ENCODE data around the gene VGLL2. TPM values are rescaled to one million over a fixed set of nuclear protein-coding genes. Genes with fewer than 3 reads are reported as not detected.

The VGLL2 gene
- total RNA-seq, 6 experiments from 2014 or later, result not detected

DNA sequence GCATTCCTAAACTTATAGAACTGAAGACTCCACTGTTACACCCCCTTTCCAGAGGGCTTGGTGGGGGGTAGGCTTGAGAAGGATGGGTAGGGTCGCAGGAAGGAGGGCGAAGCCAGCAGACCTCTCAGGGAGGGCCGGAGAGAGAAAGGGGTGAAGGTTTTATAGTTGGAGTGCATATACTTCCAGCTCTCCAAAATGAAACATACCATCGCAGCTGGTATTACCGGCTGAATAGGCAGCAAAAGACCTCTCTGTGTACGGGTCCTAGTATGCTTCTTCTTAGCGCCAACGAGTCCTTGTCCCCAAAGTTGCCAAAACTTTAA is 1.0 kb upstream of the VGLL2 start:
- no peaks in the 10 kb centered on the region for H3K36me3 ChIP-seq
- 4% methylated on average over 8 of the region's 8 CpGs for WGBS (ENCODE audit: insufficient coverage, low coverage, low lambda C conversion rate, missing lambda C conversion rate)
- DNase-seq, result no peak
- TF ChIP-seq POLR2A (IDR thresholded peaks at IDR 0.05), result no peak
- TF ChIP-seq, protein P1, sequence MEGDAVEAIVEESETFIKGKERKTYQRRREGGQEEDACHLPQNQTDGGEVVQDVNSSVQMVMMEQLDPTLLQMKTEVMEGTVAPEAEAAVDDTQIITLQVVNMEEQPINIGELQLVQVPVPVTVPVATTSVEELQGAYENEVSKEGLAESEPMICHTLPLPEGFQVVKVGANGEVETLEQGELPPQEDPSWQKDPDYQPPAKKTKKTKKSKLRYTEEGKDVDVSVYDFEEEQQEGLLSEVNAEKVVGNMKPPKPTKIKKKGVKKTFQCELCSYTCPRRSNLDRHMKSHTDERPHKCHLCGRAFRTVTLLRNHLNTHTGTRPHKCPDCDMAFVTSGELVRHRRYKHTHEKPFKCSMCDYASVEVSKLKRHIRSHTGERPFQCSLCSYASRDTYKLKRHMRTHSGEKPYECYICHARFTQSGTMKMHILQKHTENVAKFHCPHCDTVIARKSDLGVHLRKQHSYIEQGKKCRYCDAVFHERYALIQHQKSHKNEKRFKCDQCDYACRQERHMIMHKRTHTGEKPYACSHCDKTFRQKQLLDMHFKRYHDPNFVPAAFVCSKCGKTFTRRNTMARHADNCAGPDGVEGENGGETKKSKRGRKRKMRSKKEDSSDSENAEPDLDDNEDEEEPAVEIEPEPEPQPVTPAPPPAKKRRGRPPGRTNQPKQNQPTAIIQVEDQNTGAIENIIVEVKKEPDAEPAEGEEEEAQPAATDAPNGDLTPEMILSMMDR (IDR thresholded peaks at IDR 0.05), result no peak
- H3K9me3 ChIP-seq, result no peaks in the 10 kb centered on the region
- no peak overlapping the region for H3K27ac ChIP-seq
- peaks cover 0 to 18% (median 4%) of the 10 kb centered on the region in 4 donors for H3K4me1 ChIP-seq
- peak in 2 of 4 donors; percentile 18 to 24 for ATAC-seq
- intact Hi-C loops (cut with DNase I), result no loop called here
- peaks cover 5 to 52% of the 10 kb centered on the region in 2 donors for H3K27me3 ChIP-seq
- peak overlapping the region; percentile 16 to 44 (median 35) for H3K4me3 ChIP-seq

DNA sequence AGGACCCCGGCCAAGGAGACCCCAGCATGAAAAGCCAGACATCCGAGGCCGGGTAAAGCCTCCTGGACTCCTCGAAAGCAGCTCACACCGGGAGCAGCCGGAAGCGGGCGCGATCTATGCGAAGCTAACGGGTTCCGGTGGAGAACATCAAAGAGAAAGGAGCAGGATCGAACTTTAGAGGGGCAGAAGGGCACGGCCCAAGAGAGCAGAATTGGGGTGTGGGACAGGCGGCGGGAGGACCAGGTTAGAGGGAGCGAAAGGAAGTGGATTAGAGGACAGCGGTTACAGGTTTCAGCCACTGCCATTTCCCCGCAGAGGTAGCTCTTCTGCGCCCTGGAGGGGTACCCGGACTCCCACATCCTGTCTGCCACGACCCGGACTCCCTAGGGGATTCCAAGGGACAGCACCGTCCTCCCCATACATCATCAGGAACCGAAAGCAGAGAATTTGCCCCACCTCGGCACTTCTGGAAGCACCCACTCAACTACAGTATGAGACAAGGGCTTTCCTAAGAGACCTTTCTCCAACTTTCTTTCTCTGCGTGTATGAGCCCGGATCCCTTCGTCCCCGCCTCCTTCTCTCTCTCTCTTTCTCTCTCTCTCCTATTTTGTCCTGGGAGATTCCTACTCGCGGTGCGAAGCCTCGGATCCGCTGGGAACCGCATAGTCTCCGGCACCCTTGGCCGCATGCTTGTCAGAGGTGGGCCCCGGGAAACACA is 507 bp upstream of the VGLL2 start:
- Histone ChIP-seq H3K27ac (no peak overlapping the region), H3K36me3 (no peaks in the 10 kb centered on the region), H3K27me3 (peaks cover 5 to 55% of the 10 kb centered on the region in 2 donors), H3K9me3 (no peaks in the 10 kb centered on the region), H3K4me3 (peak overlapping the region; percentile 16 to 44 (median 35)), H3K4me1 (peaks cover 0 to 18% (median 4%) of the 10 kb centered on the region in 4 donors)
- DNase-seq (no peak), ATAC-seq (peak; percentile 37 to 50 (median 44))
- under 1% methylated on average over 38 of the region's 39 CpGs for WGBS (ENCODE audit: insufficient coverage, low coverage, low lambda C conversion rate, missing lambda C conversion rate)
- intact Hi-C loops (cut with DNase I), result no loop called here
- no peak for TF ChIP-seq POLR2A (IDR thresholded peaks at IDR 0.05)
- TF ChIP-seq, protein P1 (IDR thresholded peaks at IDR 0.05), result no peak

DNA sequence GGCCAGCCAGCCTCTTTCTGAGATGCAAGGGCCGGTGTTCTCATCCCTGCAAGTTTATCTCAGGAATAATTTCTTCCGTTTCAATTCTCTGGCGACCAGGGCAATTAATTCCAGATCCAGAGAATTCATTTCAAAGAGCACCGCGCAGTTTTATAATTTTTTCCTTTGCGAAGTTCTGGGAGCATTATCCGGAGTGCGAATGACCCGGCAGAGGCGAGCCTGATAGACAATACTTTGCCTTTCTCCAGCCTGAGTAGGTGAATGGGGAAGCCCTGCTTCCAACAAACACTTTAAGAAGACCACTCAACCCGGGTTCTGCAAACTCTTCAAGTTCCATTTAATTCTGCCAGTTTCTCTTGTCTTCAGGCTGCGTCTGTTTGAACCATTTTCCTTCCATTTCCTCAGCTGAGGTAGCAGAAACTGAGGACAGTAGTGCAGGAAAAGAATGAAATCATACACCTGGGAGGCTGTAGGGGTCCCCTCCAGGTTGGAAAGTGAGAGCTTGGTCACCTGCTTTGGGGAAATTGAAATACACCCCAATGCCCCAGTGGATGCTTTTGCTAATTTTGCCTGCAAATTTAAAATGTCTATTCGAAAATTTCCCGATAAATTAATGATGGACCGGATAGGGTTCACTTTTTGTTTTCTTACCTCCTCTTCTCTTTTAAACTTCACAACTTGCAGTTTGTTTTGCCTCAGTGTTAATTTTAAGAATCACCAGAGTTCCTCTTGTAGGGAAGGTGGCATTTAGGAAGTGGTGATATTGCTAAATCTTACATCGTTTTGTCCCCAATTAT is 1.1 kb downstream of the VGLL2 start:
- H3K36me3 ChIP-seq, result no peaks in the 10 kb centered on the region
- peaks cover 0 to 27% (median 4%) of the 10 kb centered on the region in 4 donors for H3K4me1 ChIP-seq
- WGBS (ENCODE audit: insufficient coverage, low coverage, low lambda C conversion rate, missing lambda C conversion rate), result 12% methylated on average over 16 of the region's 16 CpGs
- ATAC-seq (no peak), DNase-seq (no peak)
- intact Hi-C loops (cut with DNase I), result no loop called here
- TF ChIP-seq, protein P1 (IDR thresholded peaks at IDR 0.05), result no peak
- no peak for TF ChIP-seq POLR2A (IDR thresholded peaks at IDR 0.05)
- H3K27ac ChIP-seq, result no peak overlapping the region
- H3K4me3 ChIP-seq, result peak overlapping the region in 2 of 3 donors; percentile 35 to 44
- no peaks in the 10 kb centered on the region for H3K9me3 ChIP-seq
- H3K27me3 ChIP-seq, result peaks cover 5 to 65% of the 10 kb centered on the region in 2 donors

DNA sequence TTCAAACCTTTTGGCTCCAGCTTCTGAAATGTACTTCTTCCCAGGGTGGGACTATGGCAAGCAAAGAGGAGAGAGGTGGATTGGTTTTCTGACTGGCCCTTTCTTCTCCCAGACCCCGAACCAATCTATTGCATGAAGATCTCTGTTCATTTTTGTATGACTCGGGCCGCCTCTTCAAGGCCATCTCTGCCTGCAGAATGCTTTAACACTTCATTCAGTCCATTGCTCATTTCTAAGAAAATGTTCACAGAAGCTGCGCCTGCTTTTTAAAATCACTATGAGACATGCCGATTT is 1.6 kb downstream of the VGLL2 start:
- ATAC-seq, result no peak

More for the DNA sequence above, 1.6 kb downstream of the VGLL2 start:
- DNase-seq, result no peak
- no peak overlapping the region for H3K27ac ChIP-seq
- no peaks in the 10 kb centered on the region for H3K9me3 ChIP-seq
- H3K4me3 ChIP-seq, result no peak overlapping the region
- peaks cover 5 to 65% of the 10 kb centered on the region in 2 donors for H3K27me3 ChIP-seq
- TF ChIP-seq POLR2A (IDR thresholded peaks at IDR 0.05), result no peak
- TF ChIP-seq, protein P1 (IDR thresholded peaks at IDR 0.05), result no peak
- intact Hi-C loops (cut with DNase I), result no loop called here
- H3K36me3 ChIP-seq, result no peaks in the 10 kb centered on the region
- WGBS (ENCODE audit: insufficient coverage, low coverage, low lambda C conversion rate, missing lambda C conversion rate), result 14% methylated on average over 5 of the region's 5 CpGs
- H3K4me1 ChIP-seq, result peaks cover 0 to 27% (median 4%) of the 10 kb centered on the region in 4 donors

All from right lobe of liver (tissue), 6 donors.